Caco-2 (cell line): Measurements from ENCODE around the gene HRNR. TPM values are rescaled to one million over a fixed set of nuclear protein-coding genes. Genes with fewer than 3 reads are reported as not detected.

Experiments
- BruUV-seq: library from RNA; stranded (reverse); fragments of 400-500 nt; replicated peaks from 2 replicates; lab custom pipeline; 2021; lab: Mats Ljungman, UMichigan
- CTCF ChIA-PET: fragments of 300-600 bp; sonication (Branson Sonifier 250); formaldehyde crosslinking; loops from one replicate; lab custom pipeline; 2022; ENCODE audit warnings: antibody characterized with exemption; lab: Charles Lee
- POLR2A ChIA-PET: fragments of 300-600 bp; sonication (Branson Sonifier 250); formaldehyde crosslinking; loops from one replicate; lab custom pipeline; 2022; ENCODE audit warnings: antibody characterized with exemption; lab: Charles Lee
- DNase-seq, 2 experiments: peaks; one replicate each; pipeline versions ENCODE4 v3.0.0 to v3.0.0-alpha.2; 2020 to 2022
- H3K27me3 ChIP-seq: replicated peaks from 2 replicates; pipeline ENCODE4 v1.6.0; 2011; ENCODE audit warnings: low read length; ENCODE audit not compliant: control insufficient read depth, insufficient read depth
- H3K36me3 ChIP-seq: 2 replicates; pipeline ENCODE4 v1.5.1; 2011; ENCODE audit warnings: low read length; ENCODE audit not compliant: control insufficient read depth, insufficient read depth
- H3K4me1 ChIP-seq: fragments of 250-450 bp; sonication (Bioruptor Pico); 2 replicates; pipeline ENCODE4 v1.5.1; 2020; ENCODE audit warnings: mild to moderate bottlenecking
- H3K4me3 ChIP-seq: 2 replicates; pipeline ENCODE4 v1.5.1; 2011; ENCODE audit warnings: low read depth, mild to moderate bottlenecking, control low read depth, low read length
- H3K9me3 ChIP-seq: fragments of 250-450 bp; sonication (Bioruptor Pico); 2 replicates; pipeline ENCODE4 v1.5.1; 2020; ENCODE audit warnings: mild to moderate bottlenecking, moderate library complexity
- H3K27ac Mint-ChIP-seq: one replicate; pipeline ENCODE4 v1.8.0; 2022; ENCODE audit warnings: mixed read lengths; ENCODE audit not compliant: unreplicated experiment
- H3K27me3 Mint-ChIP-seq: one replicate; pipeline ENCODE4 v1.8.0; 2022; ENCODE audit warnings: mixed read lengths; ENCODE audit not compliant: insufficient read depth, unreplicated experiment
- H3K36me3 Mint-ChIP-seq: one replicate; pipeline ENCODE4 v1.8.0; 2022; ENCODE audit warnings: mild to moderate bottlenecking, mixed read lengths; ENCODE audit not compliant: insufficient read depth, unreplicated experiment
- H3K4me1 Mint-ChIP-seq: one replicate; pipeline ENCODE4 v1.8.0; 2022; ENCODE audit warnings: low read depth, mixed read lengths; ENCODE audit not compliant: unreplicated experiment
- H3K4me3 Mint-ChIP-seq: one replicate; pipeline ENCODE4 v1.8.0; 2022; ENCODE audit warnings: mild to moderate bottlenecking, moderate library complexity, mixed read lengths; ENCODE audit not compliant: unreplicated experiment
- H3K9me3 Mint-ChIP-seq: one replicate; pipeline ENCODE4 v1.8.0; 2022; ENCODE audit warnings: mixed read lengths; ENCODE audit not compliant: unreplicated experiment
- intact Hi-C: fragments of 100-400 bp; cut with micrococcal nuclease; formaldehyde crosslinking; loops from one replicate; pipeline ENCODE4 v1.10.0; 2022; ENCODE audit not compliant: unreplicated experiment
- total RNA-seq: library from RNA; stranded (reverse); gene quantifications from 2 replicates; pipeline ENCODE4 v1.2.3, GENCODE V29; 2022
- TF ChIP-seq, protein P1 (sequence below), 2 experiments: fragments of 200-600 bp in 1 of 2; IDR thresholded peaks; 1 replicate in 1 of 2; 2 replicates in 1 of 2; pipeline versions ENCODE4 v1.5.1 to v1.8.0; 2011 to 2022; ENCODE audit warnings: antibody characterized with exemption in 1 of 2, control low read depth in 1 of 2, inconsistent platforms in 1 of 2, low read depth in 1 of 2, low read length in 1 of 2, mild to moderate bottlenecking in 1 of 2, moderate library complexity in 1 of 2; ENCODE audit not compliant: insufficient read depth in 1 of 2, severe bottlenecking in 1 of 2, unreplicated experiment in 1 of 2

HRNR gene
- total RNA-seq, 1 experiment from 2014 or later = not detected

DNA sequence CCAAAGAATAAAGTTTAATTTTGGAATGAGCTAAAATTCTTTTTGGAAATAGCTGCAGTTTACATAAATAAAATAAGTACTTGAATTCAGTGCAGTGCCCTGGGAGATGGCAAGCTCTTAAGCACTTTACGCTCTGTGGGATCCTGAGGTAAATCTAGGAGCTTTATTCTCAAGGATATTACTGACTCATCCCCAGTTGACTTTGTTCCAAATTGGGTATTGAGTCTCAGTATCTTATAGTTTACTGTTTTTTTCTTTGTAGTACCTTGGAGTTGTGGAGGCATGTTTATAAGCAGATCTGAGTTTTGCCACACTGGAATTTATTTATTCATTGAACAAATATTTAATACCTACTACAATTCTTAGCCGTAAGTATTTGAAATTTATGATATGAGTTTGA, 27.4 kb upstream of the HRNR start:
- Mint-ChIP-seq H3K36me3 (no peaks in the 10 kb centered on the region), H3K9me3 (no peaks in the 10 kb centered on the region)
- TF ChIP-seq, protein P1, sequence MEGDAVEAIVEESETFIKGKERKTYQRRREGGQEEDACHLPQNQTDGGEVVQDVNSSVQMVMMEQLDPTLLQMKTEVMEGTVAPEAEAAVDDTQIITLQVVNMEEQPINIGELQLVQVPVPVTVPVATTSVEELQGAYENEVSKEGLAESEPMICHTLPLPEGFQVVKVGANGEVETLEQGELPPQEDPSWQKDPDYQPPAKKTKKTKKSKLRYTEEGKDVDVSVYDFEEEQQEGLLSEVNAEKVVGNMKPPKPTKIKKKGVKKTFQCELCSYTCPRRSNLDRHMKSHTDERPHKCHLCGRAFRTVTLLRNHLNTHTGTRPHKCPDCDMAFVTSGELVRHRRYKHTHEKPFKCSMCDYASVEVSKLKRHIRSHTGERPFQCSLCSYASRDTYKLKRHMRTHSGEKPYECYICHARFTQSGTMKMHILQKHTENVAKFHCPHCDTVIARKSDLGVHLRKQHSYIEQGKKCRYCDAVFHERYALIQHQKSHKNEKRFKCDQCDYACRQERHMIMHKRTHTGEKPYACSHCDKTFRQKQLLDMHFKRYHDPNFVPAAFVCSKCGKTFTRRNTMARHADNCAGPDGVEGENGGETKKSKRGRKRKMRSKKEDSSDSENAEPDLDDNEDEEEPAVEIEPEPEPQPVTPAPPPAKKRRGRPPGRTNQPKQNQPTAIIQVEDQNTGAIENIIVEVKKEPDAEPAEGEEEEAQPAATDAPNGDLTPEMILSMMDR (IDR thresholded peaks at IDR 0.05; ENCODE audit: insufficient read depth in 1 of 2, low read depth in 1 of 2, low read length in 1 of 2, severe bottlenecking in 1 of 2, unreplicated experiment in 1 of 2) = no peak

DNA sequence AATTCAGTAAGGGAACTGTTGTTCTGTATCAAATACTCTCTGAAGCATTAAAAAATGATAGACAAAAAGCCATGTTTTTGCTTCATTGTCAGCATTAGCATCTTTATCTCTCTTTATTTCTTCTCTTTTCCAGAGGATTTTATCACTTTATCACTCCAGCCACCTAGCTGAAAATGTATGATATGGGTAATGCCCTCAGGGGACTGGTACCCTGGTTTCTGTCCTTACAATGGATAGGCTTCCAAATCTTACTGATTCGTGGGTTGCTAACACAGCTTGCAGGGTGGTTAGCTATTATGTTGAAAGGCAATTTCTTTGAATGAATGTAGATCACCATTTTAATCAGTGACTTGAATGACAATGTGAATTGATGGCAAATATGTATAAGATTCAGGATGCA, 23.3 kb upstream of the HRNR start:
- Mint-ChIP-seq H3K4me3 (no peak overlapping the region), H3K27me3 (peaks cover 14% of the 10 kb centered on the region), H3K9me3 (no peaks in the 10 kb centered on the region), H3K36me3 (no peaks in the 10 kb centered on the region), H3K27ac (no peak overlapping the region), H3K4me1 (no peaks in the 10 kb centered on the region)
- POLR2A ChIA-PET = no interaction called here
- TF ChIP-seq, protein P1 (IDR thresholded peaks at IDR 0.05; ENCODE audit: insufficient read depth in 1 of 2, low read depth in 1 of 2, low read length in 1 of 2, severe bottlenecking in 1 of 2, unreplicated experiment in 1 of 2) = no peak
- Histone ChIP-seq H3K4me1 (no peaks in the 10 kb centered on the region), H3K27me3 (no peaks in the 10 kb centered on the region), H3K36me3 (no peaks in the 10 kb centered on the region), H3K9me3 (no peaks in the 10 kb centered on the region), H3K4me3 (no peak overlapping the region)
- CTCF ChIA-PET = no interaction called here
- intact Hi-C loops = no loop called here
- DNase-seq = no peak
- no TSS peak for BruUV-seq

More for the DNA sequence above, 27.4 kb upstream of the HRNR start:
- Histone ChIP-seq H3K27me3 (no peaks in the 10 kb centered on the region), H3K4me1 (no peaks in the 10 kb centered on the region), H3K4me3 (no peak overlapping the region), H3K36me3 (no peaks in the 10 kb centered on the region), H3K9me3 (no peaks in the 10 kb centered on the region)
- intact Hi-C loops = no loop called here
- no peak for DNase-seq
- ChIA-PET CTCF (no interaction called here), POLR2A (no interaction called here)
- no peak overlapping the region for H3K27ac Mint-ChIP-seq
- peaks cover 6% of the 10 kb centered on the region for H3K27me3 Mint-ChIP-seq
- H3K4me3 Mint-ChIP-seq = no peak overlapping the region
- BruUV-seq = no TSS peak
- H3K4me1 Mint-ChIP-seq = no peaks in the 10 kb centered on the region

DNA sequence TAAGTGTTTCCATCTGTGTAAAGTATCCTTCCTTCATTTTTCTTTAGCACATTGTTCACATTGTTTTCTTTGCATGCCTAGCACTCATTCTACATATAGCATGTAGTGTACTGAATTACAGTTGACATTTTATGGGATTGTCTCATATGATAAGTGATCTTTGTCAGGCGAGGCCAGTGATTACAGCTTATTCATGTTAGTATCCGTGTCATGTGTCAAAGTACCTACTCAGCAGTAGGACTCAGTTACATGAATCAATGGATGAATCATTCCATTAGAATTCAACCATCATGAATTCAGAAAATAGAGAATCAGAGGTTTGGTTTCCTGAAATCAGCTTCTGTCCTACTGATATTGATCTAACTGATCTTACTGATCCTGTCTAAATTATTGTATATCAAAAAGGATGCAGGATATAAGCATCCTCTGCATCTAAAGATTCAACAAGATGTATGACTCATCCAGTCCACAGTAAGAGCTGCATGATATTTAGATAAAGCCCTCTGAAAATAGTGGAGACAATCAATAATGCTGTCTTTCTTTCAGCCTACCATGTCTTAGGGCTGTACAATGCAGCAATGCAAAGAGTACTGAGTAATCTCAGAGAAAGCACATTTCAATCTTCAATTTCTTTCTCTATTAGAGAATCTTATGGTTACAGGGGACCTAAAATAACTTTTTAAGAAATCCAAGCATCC, 20.7 kb upstream of the HRNR start:
- BruUV-seq = no TSS peak
- H3K4me3 Mint-ChIP-seq = no peak overlapping the region
- no peaks in the 10 kb centered on the region for H3K27me3 ChIP-seq
- H3K36me3 ChIP-seq = no peaks in the 10 kb centered on the region
- H3K4me3 ChIP-seq = no peak overlapping the region
- ChIA-PET POLR2A (no interaction called here), CTCF (no interaction called here)
- no peaks in the 10 kb centered on the region for H3K9me3 Mint-ChIP-seq
- H3K9me3 ChIP-seq = no peaks in the 10 kb centered on the region
- intact Hi-C loops = no loop called here
- DNase-seq = no peak
- H3K27me3 Mint-ChIP-seq = peaks cover 17% of the 10 kb centered on the region
- H3K36me3 Mint-ChIP-seq = no peaks in the 10 kb centered on the region
- H3K27ac Mint-ChIP-seq = no peak overlapping the region
- TF ChIP-seq, protein P1 (IDR thresholded peaks at IDR 0.05; ENCODE audit: insufficient read depth in 1 of 2, low read depth in 1 of 2, low read length in 1 of 2, severe bottlenecking in 1 of 2, unreplicated experiment in 1 of 2) = no peak
- H3K4me1 ChIP-seq = no peaks in the 10 kb centered on the region
- no peaks in the 10 kb centered on the region for H3K4me1 Mint-ChIP-seq
